HG03196 (cell line): ENCODE data around the gene ANTKMT.

Source experiments
- ATAC-seq: cut with Tn5 transposase; IDR thresholded peaks from one replicate; pipeline ENCODE4 v1.9.1; 2021; ENCODE audit not compliant: unreplicated experiment

The ANTKMT gene

GRCh38 chr16:727291-727977 lies 6.5 kb downstream of the ANTKMT start:
- no peak for ATAC-seq

GRCh38 chr16:728131-728889 lies 7.4 kb downstream of the ANTKMT start:
- ATAC-seq, result no peak

GRCh38 chr16:728890-729744 lies 8.2 kb downstream of the ANTKMT start:
- no peak for ATAC-seq

GRCh38 chr16:729768-730665 lies 9.1 kb downstream of the ANTKMT start:
- no peak for ATAC-seq

- ATAC-seq, result no peak
These were observed 9.9 kb downstream of the ANTKMT start for GRCh38 chr16:730666-731509.

- no peak for ATAC-seq
These were observed 11.4 kb downstream of the ANTKMT start for GRCh38 chr16:732332-732731.

- no peak for ATAC-seq
These were observed 12.0 kb downstream of the ANTKMT start for GRCh38 chr16:732936-733335.

GRCh38 chr16:733382-734207 lies 12.6 kb downstream of the ANTKMT start:
- no peak for ATAC-seq

- no peak for ATAC-seq
These were observed 13.4 kb downstream of the ANTKMT start for GRCh38 chr16:734208-734980.

- ATAC-seq, result no peak
These were observed 14.3 kb downstream of the ANTKMT start for GRCh38 chr16:734981-735881.

GRCh38 chr16:735982-736453 lies 15.1 kb downstream of the ANTKMT start:
- no peak for ATAC-seq

- no peak for ATAC-seq
These were observed 16.1 kb downstream of the ANTKMT start for GRCh38 chr16:736936-737481.

GRCh38 chr16:739560-740458 lies 18.9 kb downstream of the ANTKMT start:
- ATAC-seq, result no peak

- peak; percentile 8 for ATAC-seq
These were observed 19.5 kb downstream of the ANTKMT start for GRCh38 chr16:740459-740763.

GRCh38 chr16:740764-741505 lies 20.0 kb downstream of the ANTKMT start, which contains the start of gene CIAO3:
Gene CIAO3, minus strand, starts transcription at chr16:740997. Its CDS starts 12 bp downstream, at chr16:740985.
- ATAC-seq, result peak; percentile 71
